K562 (cell line): ENCODE measurements around the gene DLX4. TPM values are rescaled to one million over a fixed set of nuclear protein-coding genes. Genes with fewer than 3 reads are reported as not detected.

Experiments used
- ATF1 ChIP-seq, 2 experiments: fragments of 450-650 bp in 1 of 2; IDR thresholded peaks; 2 replicates each; pipeline ENCODE4 v1.6.1; 2016; ENCODE audit warnings: missing compliant biosample characterization in 1 of 2, missing genetic modification characterization in 1 of 2
- ATF7 ChIP-seq: fragments of 450-650 bp; IDR thresholded peaks from 2 replicates; pipeline ENCODE4 v1.7.1; 2014; ENCODE audit warnings: mild to moderate bottlenecking, moderate library complexity
- BHLHE40 ChIP-seq: IDR thresholded peaks from 2 replicates; pipeline ENCODE4 v1.6.1; 2011; ENCODE audit warnings: low read length, improper control_type of control experiment
- BRCA1 ChIP-seq, 2 experiments: fragments of 450-650 bp in 1 of 2; sonication (generic) in 1 of 2; formaldehyde crosslinking in 1 of 2; IDR thresholded peaks; 2 replicates each; pipeline versions ENCODE4 v1.5.0 to v1.6.1; 2017 to 2020; ENCODE audit warnings: mild to moderate bottlenecking in 1 of 2, missing genetic modification reagents in 1 of 2
- CBX3 ChIP-seq, 2 experiments: IDR thresholded peaks; 1 replicate in 1 of 2; 2 replicates in 1 of 2; pipeline ENCODE4 v1.6.1; 2012; ENCODE audit warnings: inconsistent platforms in 2 of 2, low read length in 2 of 2, borderline replicate concordance in 1 of 2, control low read depth in 1 of 2
- CHD2 ChIP-seq: IDR thresholded peaks from 2 replicates; pipeline ENCODE4 v1.6.1; 2011; ENCODE audit warnings: low read depth, low read length
- CTCF ChIP-seq, 3 experiments: IDR thresholded peaks in 2 of 3; conservative IDR thresholded peaks in 1 of 3; 2 replicates each; pipeline ENCODE4 v1.5.1; 2011 to 2012; ENCODE audit warnings: low read length in 3 of 3, mild to moderate bottlenecking in 3 of 3, control low read depth in 2 of 3, improper control_type of control experiment in 1 of 3, inconsistent platforms in 1 of 3, low read depth in 1 of 3, mixed read lengths in 1 of 3, moderate library complexity in 1 of 3; ENCODE audit not compliant: insufficient read depth in 2 of 3
- DEAF1 ChIP-seq: fragments of 450-650 bp; formaldehyde crosslinking; IDR thresholded peaks from 2 replicates; pipeline ENCODE4 v1.4.0; 2020; ENCODE audit warnings: mild to moderate bottlenecking, moderate library complexity
- ELF1 ChIP-seq: fragments of 200-800 bp; sonication (Bioruptor generic); IDR thresholded peaks from 2 replicates; pipeline ENCODE4 v1.6.1; 2016; ENCODE audit warnings: missing genetic modification characterization, missing compliant biosample characterization
- ELF2 ChIP-seq: fragments of 250-450 bp; sonication (Bioruptor Pico); IDR thresholded peaks from 2 replicates; pipeline ENCODE4 v1.5.0; 2021; ENCODE audit warnings: mild to moderate bottlenecking
- ELF4 ChIP-seq: fragments of 450-650 bp; formaldehyde crosslinking; IDR thresholded peaks from 2 replicates; pipeline ENCODE4 v1.4.0; 2022; ENCODE audit warnings: missing genetic modification characterization
- ETV1 ChIP-seq: fragments of 450-650 bp; conservative IDR thresholded peaks from 2 replicates; pipeline ENCODE4 v1.6.1; 2016; ENCODE audit warnings: missing genetic modification characterization, control low read depth, low read depth, missing compliant biosample characterization
- GABPA ChIP-seq: fragments of 200-800 bp; sonication (Bioruptor generic); conservative IDR thresholded peaks from 2 replicates; pipeline ENCODE4 v1.6.1; 2016; ENCODE audit warnings: low read depth, missing genetic modification characterization, missing compliant biosample characterization
- MAZ ChIP-seq, 2 experiments: fragments of 450-650 bp in 1 of 2; sonication (generic) in 1 of 2; formaldehyde crosslinking; IDR thresholded peaks in 1 of 2; conservative IDR thresholded peaks in 1 of 2; 2 replicates each; pipeline versions ENCODE4 v1.4.0 to v1.5.0; 2020; ENCODE audit warnings: mild to moderate bottlenecking in 1 of 2, missing genetic modification reagents in 1 of 2
- MYNN ChIP-seq, 2 experiments: sonication (generic); formaldehyde crosslinking in 1 of 2; IDR thresholded peaks; 2 replicates each; pipeline versions ENCODE4 v1.5.0 to v1.6.1; 2016 to 2020; ENCODE audit warnings: antibody characterized with exemption in 1 of 2, missing genetic modification reagents in 1 of 2
- NFE2 ChIP-seq: IDR thresholded peaks from 2 replicates; pipeline ENCODE4 v1.6.1; 2014; ENCODE audit warnings: antibody characterized with exemption, low read depth
- RB1 ChIP-seq: fragments of 450-650 bp; IDR thresholded peaks from 2 replicates; pipeline ENCODE4 v1.6.1; 2017; ENCODE audit warnings: low read depth, mild to moderate bottlenecking
- TEAD1 ChIP-seq, 2 experiments: fragments of 450-650 bp in 1 of 2; sonication (generic) in 1 of 2; formaldehyde crosslinking; IDR thresholded peaks; 2 replicates each; pipeline versions ENCODE4 v1.4.0 to v1.8.0; 2020 to 2022; ENCODE audit warnings: mild to moderate bottlenecking in 2 of 2, missing genetic modification reagents in 1 of 2
- ZNF253 ChIP-seq: fragments of 250-450 bp; sonication (Bioruptor Pico); conservative IDR thresholded peaks from 2 replicates; pipeline ENCODE4 v1.6.1; 2021; ENCODE audit warnings: mild to moderate bottlenecking
- ZNF263 ChIP-seq: sonication (generic); formaldehyde crosslinking; IDR thresholded peaks from 2 replicates; pipeline ENCODE4 v1.8.0; 2022; ENCODE audit warnings: mild to moderate bottlenecking, missing genetic modification reagents, borderline replicate concordance
- ZNF316 ChIP-seq: fragments of 450-650 bp; IDR thresholded peaks from 2 replicates; pipeline ENCODE4 v1.6.1; 2016
- polyA plus RNA-seq, 8 experiments: library from polyadenylated mRNA; depleted of rRNA in 4 of 8; stranded (reverse) in 5 of 8; unstranded in 3 of 8; fragments of >200 nt; fragmentation: Nextera tagmentation in 2 of 8; fragmentation: Illumina TruSeq in 1 of 8; extraction: Ambion mirVana in 2 of 8; extraction: Trizol in 1 of 8; gene quantifications; 2 replicates each; pipeline versions ENCODE4 v1.2.1 to v1.2.3, GENCODE V29; 2011 to 2014; ENCODE audit warnings: inconsistent platforms in 1 of 8, missing spikeins in 1 of 8
- total RNA-seq, 7 experiments: library from RNA; depleted of rRNA in 6 of 7; stranded (reverse); fragments of >200 nt in 6 of 7; fragmentation: Illumina TruSeq in 2 of 7; extraction: Trizol in 2 of 7; gene quantifications; 2 replicates each; pipeline versions ENCODE4 v1.2.1 to v1.2.3, GENCODE V29; 2011 to 2021; ENCODE audit warnings: low replicate concordance in 1 of 7
- TF ChIP-seq, protein P1 (sequence below): IDR thresholded peaks from 2 replicates; pipeline ENCODE4 v1.6.1; 2016; ENCODE audit warnings: missing genetic modification characterization, missing compliant biosample characterization

The DLX4 gene
- total and polyA plus RNA-seq, 9 of the 15 experiments (the other 6 are each of a cell fraction or from before 2014, with no cell fraction given) = 0.15 to 2.2 (median 0.58) TPM

- 0 out of 4 replicates have a peak, but pooled peaks of 1 of the 2 experiments have one; percentile 31 for TF ChIP-seq TEAD1 (CRISPR knock-in tag; IDR thresholded peaks at IDR 0.05)
- peak; percentile 70 for TF ChIP-seq BHLHE40
- peak; percentile 90 for TF ChIP-seq ZNF263 (CRISPR knock-in tag)
- TF ChIP-seq ATF1 (CRISPR knock-in tag; IDR thresholded peaks at IDR 0.05) = no peak
- 0 out of 2 replicates have a peak, but pooled peaks have one; percentile 20 for TF ChIP-seq ATF1 (tag; IDR thresholded peaks at IDR 0.05)
- peak in 1 of 2 experiments; percentile 16; a peak in 1 of 3 replicates for TF ChIP-seq CBX3 (IDR thresholded peaks at IDR 0.05; ENCODE audit: borderline replicate concordance in 1 of 2, low read length in 2 of 2)
- TF ChIP-seq CTCF (IDR thresholded peaks at IDR 0.05 in 2 of 3, conservative IDR thresholded peaks at IDR 0.05 in 1 of 3; ENCODE audit: insufficient read depth in 2 of 3, low read depth in 1 of 3, low read length in 3 of 3) = peak; percentile 92 to 96 (median 93)
- 0 out of 2 replicates have a peak, but pooled peaks have one; percentile 25 for TF ChIP-seq RB1
- TF ChIP-seq, protein P1, sequence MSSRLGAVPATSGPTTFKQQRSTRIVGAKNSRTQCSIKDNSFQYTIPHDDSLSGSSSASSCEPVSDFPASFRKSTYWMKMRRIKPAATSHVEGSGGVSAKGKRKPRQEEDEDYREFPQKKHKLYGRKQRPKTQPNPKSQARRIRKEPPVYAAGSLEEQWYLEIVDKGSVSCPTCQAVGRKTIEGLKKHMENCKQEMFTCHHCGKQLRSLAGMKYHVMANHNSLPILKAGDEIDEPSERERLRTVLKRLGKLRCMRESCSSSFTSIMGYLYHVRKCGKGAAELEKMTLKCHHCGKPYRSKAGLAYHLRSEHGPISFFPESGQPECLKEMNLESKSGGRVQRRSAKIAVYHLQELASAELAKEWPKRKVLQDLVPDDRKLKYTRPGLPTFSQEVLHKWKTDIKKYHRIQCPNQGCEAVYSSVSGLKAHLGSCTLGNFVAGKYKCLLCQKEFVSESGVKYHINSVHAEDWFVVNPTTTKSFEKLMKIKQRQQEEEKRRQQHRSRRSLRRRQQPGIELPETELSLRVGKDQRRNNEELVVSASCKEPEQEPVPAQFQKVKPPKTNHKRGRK (tag) = peak; percentile 61
- peak; percentile 46; the same call in 1 of the 2 replicates for TF ChIP-seq ETV1 (tag)
- no peak for TF ChIP-seq ZNF316
- 0 out of 4 replicates have a peak, but pooled peaks of 1 of the 2 experiments have one; percentile 36 for TF ChIP-seq MAZ (CRISPR knock-in tag; conservative IDR thresholded peaks at IDR 0.05 in 1 of 2, IDR thresholded peaks at IDR 0.05 in 1 of 2)
- peak; percentile 85 for TF ChIP-seq ELF4 (CRISPR knock-in tag)
- TF ChIP-seq GABPA (tag) = 0 out of 2 replicates have a peak, but pooled peaks have one; percentile 32
- peak; percentile 85 for TF ChIP-seq ELF2 (CRISPR knock-in tag)
- TF ChIP-seq NFE2 = no peak
- TF ChIP-seq ZNF253 (CRISPR knock-in tag) = no peak
- TF ChIP-seq CHD2 = no peak
- TF ChIP-seq MYNN (IDR thresholded peaks at IDR 0.05) = 0 out of 2 replicates have a peak, but pooled peaks have one; percentile 70
- TF ChIP-seq MYNN (CRISPR knock-in tag; IDR thresholded peaks at IDR 0.05) = no peak
- TF ChIP-seq ATF7 = 0 out of 2 replicates have a peak, but pooled peaks have one; percentile 13
- TF ChIP-seq ELF1 = peak; percentile 96
- no peak for TF ChIP-seq BRCA1 (IDR thresholded peaks at IDR 0.05)
- 0 out of 2 replicates have a peak, but pooled peaks have one; percentile 36 for TF ChIP-seq BRCA1 (CRISPR knock-in tag; IDR thresholded peaks at IDR 0.05)
- peak; percentile 92 for TF ChIP-seq DEAF1
Measured at GRCh38 chr17:49997773-49998703, 29.0 kb downstream of the DLX4 start (continued).
